DOHH2 (cell line): ENCODE results near the gene MED16.

Experiments
- H3F3A ChIP-seq: fragments of 200-600 bp; sonication (generic), shearing (Covaris generic); 2 replicates; pipeline ENCODE4 v1.6.0; 2016; ENCODE audit warnings: antibody characterized with exemption, mild to moderate bottlenecking; ENCODE audit not compliant: control insufficient read depth, insufficient read depth
- H3K27ac ChIP-seq: fragments of 200-600 bp; sonication (generic); 2 replicates; pipeline ENCODE4 v1.5.1; 2014; ENCODE audit warnings: low read depth, mild to moderate bottlenecking, low read length, moderate library complexity
- H3K27me3 ChIP-seq: fragments of 200-600 bp; sonication (generic); 2 replicates; pipeline ENCODE4 v1.6.1; 2014; ENCODE audit warnings: mild to moderate bottlenecking, low read length, mixed read lengths; ENCODE audit not compliant: control insufficient read depth
- H3K36me3 ChIP-seq: fragments of 200-600 bp; sonication (generic); 2 replicates; pipeline ENCODE4 v1.6.1; 2014; ENCODE audit warnings: mild to moderate bottlenecking, low read length, moderate library complexity, mixed read lengths; ENCODE audit not compliant: control insufficient read depth
- H3K4me1 ChIP-seq: fragments of 200-600 bp; sonication (generic); 2 replicates; pipeline ENCODE4 v1.6.1; 2014; ENCODE audit warnings: mild to moderate bottlenecking, low read length, mixed read lengths; ENCODE audit not compliant: control insufficient read depth
- H3K4me2 ChIP-seq: fragments of 200-600 bp; sonication (generic); 2 replicates; pipeline ENCODE4 v1.6.0; 2014; ENCODE audit warnings: mild to moderate bottlenecking, low read length, moderate library complexity
- H3K4me3 ChIP-seq: fragments of 200-600 bp; sonication (generic); 2 replicates; pipeline ENCODE4 v1.5.1; 2014; ENCODE audit warnings: mild to moderate bottlenecking, low read length, mixed read lengths
- H3K79me2 ChIP-seq: fragments of 200-600 bp; sonication (generic); 2 replicates; pipeline ENCODE4 v1.6.1; 2014; ENCODE audit warnings: mild to moderate bottlenecking, low read length, mixed read lengths; ENCODE audit not compliant: control insufficient read depth
- H3K9me2 ChIP-seq: fragments of 200-600 bp; sonication (generic); replicated peaks from 2 replicates; pipeline ENCODE4 v1.6.1; 2014; ENCODE audit warnings: mild to moderate bottlenecking, low read length, mixed read lengths; ENCODE audit not compliant: control insufficient read depth
- H3K9me3 ChIP-seq: fragments of 200-600 bp; sonication (generic); 2 replicates; pipeline ENCODE4 v1.6.1; 2014; ENCODE audit warnings: antibody characterized with exemption, low read length, mixed read lengths; ENCODE audit not compliant: control insufficient read depth, insufficient read depth
- H4K20me1 ChIP-seq: fragments of 200-600 bp; sonication (generic); 2 replicates; pipeline ENCODE4 v1.6.0; 2014; ENCODE audit warnings: low read depth, mild to moderate bottlenecking, antibody characterized with exemption, low read length, moderate library complexity; ENCODE audit not compliant: control insufficient read depth, insufficient read depth
- CTCF ChIP-seq: fragments of 200-600 bp; sonication (generic); IDR thresholded peaks from one replicate; pipeline ENCODE4 v1.5.1; 2014; ENCODE audit warnings: antibody characterized with exemption, mild to moderate bottlenecking, low read depth, low read length; ENCODE audit not compliant: poor library complexity, severe bottlenecking
- EZH2phosphoT487 ChIP-seq: fragments of 200-600 bp; sonication (generic); IDR thresholded peaks from 2 replicates; pipeline ENCODE4 v1.6.1; 2017; ENCODE audit warnings: borderline replicate concordance, mild to moderate bottlenecking, antibody characterized with exemption, low read length, moderate library complexity, mixed read lengths

Gene MED16

DNA sequence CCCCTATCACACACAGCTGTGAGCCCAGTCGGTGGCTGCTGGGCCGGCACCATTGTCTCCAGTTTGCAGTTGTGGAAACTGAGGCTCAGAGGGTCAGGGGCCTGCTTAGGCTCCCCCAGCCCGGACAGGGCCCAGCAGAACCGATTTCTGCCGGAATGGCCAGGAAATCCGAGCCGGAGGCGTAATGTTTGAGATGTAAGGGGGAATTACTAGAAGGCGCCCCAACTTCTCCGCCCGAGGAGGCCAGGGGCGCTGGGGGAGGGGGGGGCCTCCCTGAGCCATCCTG is 25.1 kb upstream of the MED16 start:
- Histone ChIP-seq H3K4me2 (peak overlapping the region; percentile 60), H3K4me3 (no peak overlapping the region), H3K27me3 (peaks cover 55% of the 10 kb centered on the region), H3K36me3 (no peaks in the 10 kb centered on the region), H4K20me1 (no peaks in the 10 kb centered on the region), H3K9me2 (no peaks in the 10 kb centered on the region), H3F3A (peaks cover 3% of the 10 kb centered on the region; the same call in 1 of the 2 replicates), H3K27ac (no peak overlapping the region), H3K79me2 (peaks cover 6% of the 10 kb centered on the region), H3K4me1 (peaks cover 38% of the 10 kb centered on the region), H3K9me3 (no peaks in the 10 kb centered on the region)
- no peak for TF ChIP-seq EZH2phosphoT487
- no peak for TF ChIP-seq CTCF

- TF ChIP-seq CTCF: peak; percentile 78
- TF ChIP-seq EZH2phosphoT487: no peak
- Histone ChIP-seq H3K27ac (no peak within 1 kb of the TSS), H3K27me3 (peaks cover 51% of the 10 kb centered on the region)
Measured at GRCh38 chr19:917323-918151, 24.6 kb upstream of the MED16 start, which contains the start of gene KISS1R. TSS of gene KISS1R (plus strand) at chr19:917333. CDS start at chr19:917503, 170 bp downstream.

DNA sequence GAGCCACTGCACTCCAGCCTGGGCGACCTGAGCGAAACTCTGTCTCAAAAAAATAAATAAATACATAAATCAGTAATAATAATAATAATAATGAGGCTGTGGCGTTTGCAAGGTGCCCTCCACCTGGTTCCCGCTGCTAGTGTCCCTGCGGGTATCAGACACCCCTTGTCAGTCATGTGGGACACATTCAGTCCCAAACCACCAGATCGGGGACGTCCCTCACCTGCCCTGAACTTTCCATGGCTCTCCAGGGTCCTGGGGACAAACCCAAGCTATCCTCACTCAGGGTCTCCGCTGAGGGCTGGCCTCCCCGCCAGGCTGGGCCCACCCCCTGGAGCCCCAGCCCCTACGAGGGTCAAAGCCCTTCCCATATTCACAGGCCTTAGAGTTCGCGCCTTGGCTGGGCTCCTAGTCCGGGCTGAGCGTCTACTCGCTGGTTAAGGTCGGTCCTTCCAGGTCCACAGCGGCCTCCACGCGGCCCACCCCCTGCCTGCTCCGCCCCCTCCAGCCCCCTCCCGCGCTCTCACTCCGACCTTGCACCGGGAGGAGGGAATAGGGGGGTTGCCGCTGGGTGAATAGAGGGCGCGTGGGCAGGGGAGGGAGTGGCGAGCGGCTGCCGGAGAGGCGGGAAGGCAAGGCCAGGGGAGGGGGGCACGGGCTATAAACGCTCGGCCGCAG is 23.8 kb upstream of the MED16 start:
- no peak overlapping the region; the same call in 1 of the 2 replicates for H3K4me2 ChIP-seq
- no peaks in the 10 kb centered on the region for H3K9me3 ChIP-seq
- peaks cover 49% of the 10 kb centered on the region for H3K27me3 ChIP-seq
- H3K4me1 ChIP-seq: peaks cover 38% of the 10 kb centered on the region
- H3K4me3 ChIP-seq: no peak overlapping the region
- no peaks in the 10 kb centered on the region for H3K36me3 ChIP-seq
- 0 out of 2 replicates have a peak, but pooled peaks have one; percentile 6 for TF ChIP-seq EZH2phosphoT487
- TF ChIP-seq CTCF: no peak
- H3F3A ChIP-seq: peaks cover 3% of the 10 kb centered on the region; the same call in 1 of the 2 replicates
- H3K79me2 ChIP-seq: peaks cover 13% of the 10 kb centered on the region
- H3K27ac ChIP-seq: no peak overlapping the region
- H4K20me1 ChIP-seq: no peaks in the 10 kb centered on the region
- H3K9me2 ChIP-seq: no peaks in the 10 kb centered on the region

More at GRCh38 chr19:917323-918151, 24.6 kb upstream of the MED16 start, which contains the start of gene KISS1R:
- H3K9me2 ChIP-seq: no peaks in the 10 kb centered on the region
- peaks cover 38% of the 10 kb centered on the region for H3K4me1 ChIP-seq
- H3F3A ChIP-seq: peaks cover 3% of the 10 kb centered on the region; the same call in 1 of the 2 replicates
- peak within 1 kb of the TSS; percentile 35 for H3K4me3 ChIP-seq
- H3K79me2 ChIP-seq: peaks cover 8% of the 10 kb centered on the region
- H3K36me3 ChIP-seq: no peaks in the 10 kb centered on the region
- peak within 1 kb of the TSS; percentile 60 for H3K4me2 ChIP-seq
- H4K20me1 ChIP-seq: no peaks in the 10 kb centered on the region
- no peaks in the 10 kb centered on the region for H3K9me3 ChIP-seq
